Activated CD4-positive, CD25-positive, alpha-beta regulatory T cell treated with anti-CD3 and anti-CD28 coated beads, Interleukin-2, amount 50 U/mL, for 24 hours (primary cell): ENCODE measurements around the gene EPB41L5.
"Not testable (repeated sequence)": the region's sequence is repeated elsewhere in the genome, so short reads cannot be mapped to it uniquely, and the experiment has no call there.

Source experiments
- ATAC-seq, 2 donors: fragments of 150-1000 bp; cut with Tn5 transposase; one replicate each; pipeline ENCODE4 v1.10.0; 2021; ENCODE audit warnings: mild to moderate bottlenecking in 1 of 2, moderate library complexity in 1 of 2

The EPB41L5 gene

GRCh38 chr2:120142528-120143219, 129.8 kb downstream of the EPB41L5 start:
- ATAC-seq, result no peak

DNA sequence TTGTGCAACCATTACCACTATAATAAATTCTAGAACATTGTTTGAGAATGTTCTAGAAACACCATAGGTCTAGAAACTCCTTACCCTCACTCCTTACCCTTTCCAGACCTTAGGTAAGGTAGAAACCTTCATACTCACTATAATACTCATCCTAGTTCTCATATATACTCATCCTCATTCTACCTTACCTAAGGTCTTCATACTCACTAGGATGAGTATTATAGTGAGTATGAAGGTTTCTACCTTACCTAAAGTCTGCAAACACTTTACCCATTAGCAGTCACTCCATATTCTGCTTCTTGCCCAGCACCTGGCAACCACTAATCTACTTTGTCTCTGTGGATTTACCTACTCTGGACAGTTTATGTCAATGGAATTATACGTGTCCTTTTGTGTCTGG, 135.4 kb downstream of the EPB41L5 start:
- no peak for ATAC-seq

- ATAC-seq, result no peak
These were observed 135.8 kb downstream of the EPB41L5 start for GRCh38 chr2:120148669-120149068.

- ATAC-seq, result no peak
These were observed 136.5 kb downstream of the EPB41L5 start for GRCh38 chr2:120149406-120149805.

- ATAC-seq, result no peak
These were observed 137.2 kb downstream of the EPB41L5 start for GRCh38 chr2:120150040-120150482.

DNA sequence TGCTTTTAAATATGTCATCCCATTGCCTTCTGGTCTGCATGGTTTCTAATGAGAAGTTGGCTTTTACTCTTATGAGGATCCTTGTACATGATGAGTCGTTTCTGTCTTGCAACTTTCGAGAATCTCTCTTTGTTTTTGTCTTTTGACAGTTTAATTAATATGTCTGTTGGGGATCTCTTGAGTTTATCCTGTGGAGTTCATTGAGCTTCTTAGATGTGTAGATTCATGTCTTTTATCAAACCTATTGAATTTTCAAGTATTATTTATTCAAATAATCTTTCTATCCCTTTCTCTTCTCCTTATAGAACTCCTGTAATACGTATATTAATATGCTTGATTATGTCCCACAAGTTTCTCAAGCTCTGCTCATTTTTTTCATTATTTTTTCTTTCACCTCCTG, 142.4 kb downstream of the EPB41L5 start:
- ATAC-seq, result no peak

DNA sequence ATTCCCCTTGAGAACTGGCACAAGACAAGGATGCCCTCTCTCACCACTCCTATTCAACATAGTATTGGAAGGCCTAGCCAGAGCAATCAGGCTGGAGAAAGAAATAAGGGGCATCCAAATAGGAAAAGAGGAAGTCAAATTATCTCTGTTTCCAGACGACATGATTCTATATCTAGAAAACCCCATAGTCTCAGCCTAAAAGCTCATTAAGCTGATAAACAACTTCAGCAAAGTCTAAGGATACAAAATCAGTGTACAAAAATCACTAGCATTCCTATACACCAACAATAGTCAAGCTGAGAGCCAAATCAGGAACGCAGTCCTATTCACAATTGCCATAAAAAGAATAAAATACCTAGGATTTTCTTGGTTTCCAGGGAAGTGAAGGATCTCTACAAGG, 145.8 kb downstream of the EPB41L5 start:
- not testable (repeated sequence) for ATAC-seq

DNA sequence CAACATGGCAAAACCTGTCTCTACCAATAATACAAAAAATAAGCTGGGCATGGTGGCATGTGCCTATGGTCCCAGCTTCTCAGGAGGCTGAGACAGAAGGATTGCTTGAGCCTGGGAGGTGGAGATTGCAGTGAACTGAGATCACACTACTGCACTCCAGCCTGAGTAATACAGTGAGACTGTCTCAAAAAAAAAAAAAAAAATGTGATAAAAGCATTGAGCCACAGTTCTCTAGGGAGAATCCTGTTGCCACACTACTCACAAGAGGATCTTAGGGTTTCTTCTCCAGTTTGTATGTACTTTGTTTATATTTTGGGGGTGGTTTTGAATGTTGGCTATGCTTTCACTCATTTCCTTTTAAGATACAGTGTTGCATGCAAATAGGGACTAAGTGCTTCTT, 148.3 kb downstream of the EPB41L5 start:
- ATAC-seq, result no peak

DNA sequence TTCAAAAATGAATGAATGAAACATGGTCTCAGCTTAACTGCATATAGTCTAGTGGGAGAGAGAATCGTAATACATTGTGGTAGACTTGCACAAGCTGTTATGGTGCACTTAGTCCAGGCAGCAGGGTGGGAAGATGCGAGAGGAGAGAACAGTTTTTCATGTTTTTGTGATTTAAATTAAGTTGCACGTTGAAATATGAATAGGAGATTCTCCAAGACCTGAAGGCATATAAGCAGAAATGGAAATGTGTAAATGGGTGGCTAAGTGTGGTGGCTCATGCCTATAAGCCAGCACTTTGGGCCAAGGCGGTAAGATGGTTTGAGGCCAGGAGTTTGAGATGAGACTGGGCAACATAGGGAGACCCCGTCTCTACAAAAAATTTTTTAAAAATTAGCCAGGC, 149.8 kb downstream of the EPB41L5 start:
- no peak for ATAC-seq

- no peak for ATAC-seq
These were observed 154.4 kb downstream of the EPB41L5 start for GRCh38 chr2:120167272-120167671.

DNA sequence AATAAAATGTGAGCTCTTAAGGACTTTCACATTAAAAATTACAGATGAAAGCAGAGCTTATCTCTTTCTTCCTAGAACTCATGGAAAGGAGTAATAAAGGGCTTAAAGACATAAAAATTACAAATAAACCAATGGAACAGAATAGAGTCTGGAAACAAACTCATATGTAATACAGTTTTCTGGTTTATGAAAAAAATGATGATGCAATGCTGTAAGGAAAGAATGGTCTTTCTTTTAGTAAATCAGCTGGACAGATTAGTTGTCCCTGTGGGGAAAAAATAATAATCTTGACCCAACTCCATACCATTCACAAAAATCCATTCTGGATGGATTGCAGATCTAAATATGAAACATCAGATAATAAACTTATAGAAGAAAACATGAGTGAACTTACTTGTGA, 156.1 kb downstream of the EPB41L5 start:
- no peak for ATAC-seq

- ATAC-seq, result no peak
These were observed 162.2 kb downstream of the EPB41L5 start for GRCh38 chr2:120174963-120175581.

- ATAC-seq, result no peak
These were observed 163.6 kb downstream of the EPB41L5 start for GRCh38 chr2:120176526-120176925.

- peak; percentile 92 to 94 for ATAC-seq
These were observed 164.2 kb downstream of the EPB41L5 start for GRCh38 chr2:120177001-120177621.

- ATAC-seq, result no peak
These were observed 165.1 kb downstream of the EPB41L5 start for GRCh38 chr2:120177973-120178372.

GRCh38 chr2:120179396-120179795, 166.5 kb downstream of the EPB41L5 start:
- no peak for ATAC-seq

- no peak for ATAC-seq
These were observed 167.2 kb downstream of the EPB41L5 start for GRCh38 chr2:120180066-120180465.

DNA sequence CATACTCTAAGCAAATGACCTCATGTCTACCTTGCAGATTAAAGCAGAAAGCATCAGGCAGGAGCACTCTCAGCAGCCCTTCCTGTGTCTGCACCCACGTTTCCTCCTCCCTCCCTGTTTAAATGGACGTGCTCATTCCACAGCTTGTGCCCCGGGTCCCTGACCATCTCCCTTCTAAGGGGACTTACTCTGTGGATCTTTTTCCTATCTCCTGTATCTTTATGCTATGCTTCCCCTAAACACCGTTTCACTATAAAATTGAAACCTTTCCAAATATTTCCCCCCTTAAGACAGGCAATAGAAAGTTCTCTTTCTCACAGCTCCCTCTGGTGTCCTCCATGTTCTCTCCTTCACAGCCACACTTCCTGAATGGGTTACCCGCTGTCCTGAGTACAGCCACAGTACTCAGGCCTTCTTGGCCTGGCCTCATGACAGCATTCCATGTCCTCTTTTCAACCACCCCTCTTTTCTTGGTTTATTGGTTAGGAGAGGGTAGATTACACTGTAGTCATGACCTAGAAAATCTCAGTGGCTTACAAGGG, 169.2 kb downstream of the EPB41L5 start:
- no peak for ATAC-seq

- ATAC-seq, result no peak
These were observed 176.3 kb downstream of the EPB41L5 start for GRCh38 chr2:120189189-120189588.

DNA sequence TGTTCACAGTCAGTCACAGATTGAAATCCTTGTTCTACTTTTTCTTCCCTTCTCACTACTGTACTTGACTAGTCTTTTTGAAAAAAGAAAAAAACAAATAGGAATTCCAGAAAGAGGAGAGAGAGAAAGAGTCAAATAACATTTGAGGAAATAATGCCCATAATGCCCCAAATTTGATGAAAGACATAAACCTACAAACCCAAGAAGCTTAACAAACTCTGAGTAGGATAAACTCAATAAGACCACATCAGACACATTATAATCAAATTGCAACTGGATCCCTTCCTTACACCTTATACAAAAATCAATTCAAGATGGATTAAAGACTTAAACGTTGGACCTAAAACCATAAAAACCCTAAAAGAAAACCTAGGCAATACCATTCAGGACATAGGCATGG, 179.4 kb downstream of the EPB41L5 start:
- ATAC-seq, result no peak

DNA sequence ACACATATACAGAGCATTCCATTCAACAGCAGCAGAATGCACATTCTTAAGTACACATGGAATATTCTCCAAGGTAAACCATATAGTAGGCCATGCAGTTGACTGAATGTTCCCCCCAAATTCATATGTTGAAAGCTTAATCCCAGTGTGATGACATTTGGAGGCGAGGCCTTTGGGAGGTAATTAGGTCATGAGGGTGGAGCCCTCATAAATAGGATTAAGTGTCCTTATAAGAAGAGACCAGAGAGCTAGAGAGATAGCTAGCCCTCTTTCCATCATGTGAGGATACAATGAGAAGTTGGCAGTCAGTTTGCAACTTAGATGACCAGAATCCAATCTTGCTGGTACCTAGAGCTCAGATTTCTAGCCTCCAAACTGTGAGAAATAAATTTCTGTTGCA, 182.7 kb downstream of the EPB41L5 start:
- no peak for ATAC-seq

DNA sequence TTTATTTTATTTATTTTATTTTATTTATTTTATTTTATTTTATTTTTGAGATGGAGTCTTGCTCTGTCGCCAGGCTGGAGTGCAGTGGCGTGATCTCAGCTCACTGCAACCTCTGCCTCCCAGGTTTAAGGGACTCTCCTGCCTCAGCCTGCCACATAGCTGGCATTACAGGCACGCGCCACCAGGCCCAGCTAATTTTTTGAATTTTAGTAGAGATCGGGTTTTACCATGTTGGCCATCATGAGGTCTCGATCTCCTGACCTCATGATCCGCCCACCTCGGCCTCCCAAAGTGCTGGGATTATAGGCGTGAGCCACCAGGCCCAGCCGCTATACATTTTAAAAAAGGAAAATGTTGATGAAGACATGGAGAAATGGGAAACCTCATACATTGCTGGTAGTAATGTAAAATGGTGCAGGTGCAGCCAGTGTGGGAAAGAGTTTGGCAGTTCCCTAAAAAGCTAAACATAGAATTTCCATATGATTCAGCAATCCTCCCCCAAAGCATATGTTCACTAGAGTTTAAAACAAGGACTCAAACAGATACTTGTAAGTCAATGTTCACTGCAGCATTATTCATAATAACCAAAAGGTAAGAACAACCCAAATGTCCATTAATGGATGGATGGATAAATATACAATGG, 187.1 kb downstream of the EPB41L5 start:
- not testable (repeated sequence) for ATAC-seq

DNA sequence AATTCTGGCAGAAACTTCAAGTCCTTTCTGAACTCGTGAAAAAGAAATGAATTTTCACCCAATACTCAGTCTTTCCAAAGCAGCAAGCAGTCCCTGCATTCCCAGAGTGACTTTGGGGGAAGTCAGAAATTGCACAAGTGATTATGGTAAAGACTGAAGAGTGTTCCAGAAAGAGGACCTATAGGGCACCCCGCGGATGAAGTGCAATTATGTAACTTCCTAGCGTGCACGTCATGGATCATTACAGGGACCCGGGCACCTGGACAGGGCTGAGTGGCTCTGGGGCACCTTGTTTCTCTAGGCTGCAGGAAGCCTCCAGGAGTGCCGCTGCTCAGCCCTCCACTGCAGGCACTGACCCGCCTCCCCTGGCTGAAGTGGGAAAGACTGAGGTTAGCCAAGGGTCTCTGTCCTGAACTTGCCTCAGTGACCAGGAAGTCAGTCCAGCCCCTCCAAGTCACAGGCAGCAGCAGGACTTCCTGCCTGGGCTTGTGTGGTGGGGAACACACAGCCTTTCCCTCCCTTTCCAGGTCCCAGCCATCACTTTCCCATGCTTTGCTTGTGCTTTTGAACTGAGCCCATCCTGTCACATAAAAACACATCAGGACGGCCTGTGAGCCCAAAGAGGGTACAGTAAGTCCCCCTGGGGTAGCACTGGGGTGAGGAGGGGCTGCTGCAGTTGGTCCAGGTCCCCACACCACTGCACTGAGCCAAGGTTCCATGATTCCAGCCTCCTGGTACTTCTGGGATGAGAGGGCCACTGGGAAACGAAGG, 190.6 kb downstream of the EPB41L5 start:
- no peak for ATAC-seq
